ENCODE data around the gene SHROOM3.

SHROOM3 gene

GRCh38 chr4:76489686-76490161, 54.7 kb downstream of the SHROOM3 start:
- in situ Hi-C loops (cut with MboI; ENCODE audit: low sequenced_read_pairs), result no loop called here

- in situ Hi-C loops (cut with MboI; ENCODE audit: low sequenced_read_pairs), result no loop called here
Measured at GRCh38 chr4:76492055-76492454, 57.0 kb downstream of the SHROOM3 start.

- in situ Hi-C loops (cut with MboI; ENCODE audit: low sequenced_read_pairs), result no loop called here
Measured at GRCh38 chr4:76494243-76494642, 59.2 kb downstream of the SHROOM3 start.

DNA sequence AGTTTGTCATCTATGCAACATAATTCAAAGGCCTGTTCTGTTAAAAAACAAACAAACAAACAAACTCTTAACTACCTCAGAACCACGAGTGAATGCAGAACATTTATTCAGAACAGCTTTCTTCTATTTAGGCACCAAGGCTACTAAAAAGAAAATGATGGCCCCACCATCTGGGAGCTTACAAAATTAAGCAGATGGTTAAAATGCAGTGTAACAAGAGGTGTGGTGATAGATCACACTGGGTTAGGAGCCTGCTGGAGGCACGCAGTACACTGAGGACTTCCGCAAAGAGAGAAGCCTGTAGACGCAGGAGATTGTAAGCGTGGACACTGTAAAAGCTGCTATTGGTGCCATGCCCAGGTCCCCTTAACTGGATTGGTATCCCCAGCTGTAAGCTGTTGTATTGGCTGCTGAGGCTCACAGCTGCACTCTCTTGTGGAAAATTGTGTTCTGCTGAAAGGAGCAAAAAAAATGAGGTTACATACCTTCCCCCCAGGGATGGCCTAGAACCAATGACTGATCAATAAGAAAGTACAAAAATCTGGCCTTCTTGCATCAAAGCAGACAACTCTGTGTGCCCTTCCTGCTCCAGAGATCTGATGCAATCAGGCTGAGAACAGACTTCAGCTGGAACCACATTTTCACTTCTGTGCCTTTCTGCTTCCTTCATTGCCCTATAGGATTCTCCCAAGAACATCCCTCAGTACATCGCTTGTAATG, 60.0 kb downstream of the SHROOM3 start:
- in situ Hi-C loops (cut with MboI; ENCODE audit: low sequenced_read_pairs), result no loop called here

DNA sequence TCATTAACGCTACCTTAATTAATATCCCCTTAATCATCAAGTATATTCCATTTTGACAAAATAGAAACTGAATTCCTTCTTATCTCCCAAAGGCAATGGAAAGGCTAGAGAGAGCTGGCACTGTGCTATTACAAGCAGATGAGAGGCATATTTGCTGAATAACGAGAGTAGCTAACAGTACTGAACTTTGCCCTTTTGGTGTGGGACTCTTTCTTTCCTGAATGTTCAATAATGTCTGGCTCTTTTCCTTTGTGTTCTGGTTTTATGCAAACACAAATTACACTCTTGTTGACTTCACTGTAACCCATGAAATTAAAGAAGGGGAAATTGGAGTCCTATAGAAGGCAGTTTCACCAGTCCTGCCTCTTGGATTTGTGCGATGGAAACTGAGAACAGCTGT, 63.5 kb downstream of the SHROOM3 start:
- in situ Hi-C loops (cut with MboI; ENCODE audit: low sequenced_read_pairs), result no loop called here

GRCh38 chr4:76499461-76499860, 64.4 kb downstream of the SHROOM3 start:
- in situ Hi-C loops (cut with MboI; ENCODE audit: low sequenced_read_pairs), result no loop called here

- in situ Hi-C loops (cut with MboI; ENCODE audit: low sequenced_read_pairs), result no loop called here
Measured at GRCh38 chr4:76502886-76503285, 67.9 kb downstream of the SHROOM3 start.

GRCh38 chr4:76504613-76505465, 69.8 kb downstream of the SHROOM3 start:
- in situ Hi-C loops (cut with MboI; ENCODE audit: low sequenced_read_pairs), result no loop called here

DNA sequence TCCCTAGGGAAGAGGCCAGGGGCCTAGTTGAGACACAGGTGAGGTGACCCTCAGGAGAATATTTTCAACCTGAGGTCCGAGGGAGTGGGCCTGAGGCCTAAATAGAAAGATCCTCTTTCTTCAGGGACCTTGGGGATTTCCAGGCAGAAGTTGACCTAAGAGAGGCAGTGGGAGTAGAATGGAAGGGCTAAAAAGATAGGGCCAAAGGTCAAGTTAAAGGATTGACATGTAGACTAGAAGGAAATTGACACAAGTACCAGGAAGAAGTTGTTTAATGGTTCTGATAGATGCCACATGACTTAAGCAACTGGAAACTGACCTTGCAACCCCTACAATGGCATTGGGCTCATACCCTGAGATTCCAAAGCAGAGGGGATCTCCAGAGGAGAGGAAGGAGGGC, 76.9 kb downstream of the SHROOM3 start:
- in situ Hi-C loops (cut with MboI; ENCODE audit: low sequenced_read_pairs), result no loop called here

- in situ Hi-C loops (cut with MboI; ENCODE audit: low sequenced_read_pairs), result no loop called here
Measured at GRCh38 chr4:76513482-76513881, 78.5 kb downstream of the SHROOM3 start.

- in situ Hi-C loops (cut with MboI; ENCODE audit: low sequenced_read_pairs), result no loop called here
Measured at GRCh38 chr4:76514087-76514486, 79.1 kb downstream of the SHROOM3 start.

GRCh38 chr4:76515975-76516843, 81.2 kb downstream of the SHROOM3 start:
- in situ Hi-C loops (cut with MboI; ENCODE audit: low sequenced_read_pairs), result no loop called here

DNA sequence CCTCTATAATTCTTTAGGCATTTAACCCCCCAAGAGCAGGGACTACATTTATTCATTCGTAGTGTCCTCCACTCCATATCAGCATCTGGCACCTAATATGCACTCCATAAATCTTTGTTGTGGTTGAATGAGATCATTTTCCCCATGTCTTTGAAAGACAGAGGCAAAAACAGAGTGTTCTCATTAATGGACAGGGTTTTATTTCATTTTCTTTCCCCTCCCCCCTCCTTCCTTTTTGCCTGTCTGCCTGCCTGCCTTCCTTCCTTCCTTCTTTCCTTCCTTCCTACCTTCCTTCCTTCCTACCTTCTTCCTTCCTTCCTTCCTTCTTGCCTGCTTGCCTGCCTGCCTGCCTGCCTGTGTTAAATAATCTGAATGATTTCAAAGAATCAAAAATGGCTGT, 83.2 kb downstream of the SHROOM3 start:
- in situ Hi-C loops (cut with MboI; ENCODE audit: low sequenced_read_pairs), result no loop called here

- in situ Hi-C loops (cut with MboI; ENCODE audit: low sequenced_read_pairs), result no loop called here
Measured at GRCh38 chr4:76523593-76523992, 88.6 kb downstream of the SHROOM3 start.

- in situ Hi-C loops (cut with MboI; ENCODE audit: low sequenced_read_pairs), result no loop called here
Measured at GRCh38 chr4:76525751-76526150, 90.7 kb downstream of the SHROOM3 start.

DNA sequence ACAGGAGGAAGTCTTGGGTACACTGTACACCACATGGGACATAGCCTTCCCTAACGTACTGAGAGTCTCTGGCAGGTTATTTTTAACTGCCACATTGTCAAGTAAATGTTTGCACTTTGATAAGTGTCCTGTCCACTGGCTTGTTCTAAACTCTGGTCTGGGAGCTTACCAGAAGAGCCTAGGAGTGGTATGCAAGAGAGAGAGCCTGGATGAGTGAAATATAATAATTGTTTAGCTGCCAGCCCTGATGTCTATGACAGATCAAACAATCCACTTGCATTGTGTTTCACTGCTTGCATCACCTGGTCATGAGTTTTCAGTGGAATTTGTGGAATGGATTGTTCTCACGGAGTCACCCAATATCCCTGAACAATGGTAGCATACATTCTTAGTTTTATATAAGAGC, 91.6 kb downstream of the SHROOM3 start:
- in situ Hi-C loops (cut with MboI; ENCODE audit: low sequenced_read_pairs), result no loop called here

DNA sequence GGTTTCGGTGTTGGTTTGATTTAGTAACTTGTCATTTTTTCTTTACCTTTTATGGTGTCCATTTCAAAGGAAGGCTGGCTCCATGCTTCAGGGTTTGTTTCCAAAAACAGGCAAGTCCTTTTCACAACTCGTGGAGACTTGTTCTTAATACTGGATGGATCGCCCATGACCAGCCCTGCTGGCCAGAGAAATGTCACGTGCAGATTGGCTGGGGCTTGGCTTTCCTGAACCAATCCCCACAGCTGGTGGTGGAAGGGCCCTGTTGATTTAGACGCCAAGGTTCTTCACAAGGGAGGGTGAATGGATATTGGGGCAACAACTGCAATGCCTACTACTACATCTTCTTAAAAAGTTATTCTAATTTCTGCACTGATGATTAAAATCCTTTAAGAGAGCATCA, 92.6 kb downstream of the SHROOM3 start:
- in situ Hi-C loops (cut with MboI; ENCODE audit: low sequenced_read_pairs), result no loop called here

- in situ Hi-C loops (cut with MboI; ENCODE audit: low sequenced_read_pairs), result no loop called here
Measured at GRCh38 chr4:76531597-76531996, 96.6 kb downstream of the SHROOM3 start.

DNA sequence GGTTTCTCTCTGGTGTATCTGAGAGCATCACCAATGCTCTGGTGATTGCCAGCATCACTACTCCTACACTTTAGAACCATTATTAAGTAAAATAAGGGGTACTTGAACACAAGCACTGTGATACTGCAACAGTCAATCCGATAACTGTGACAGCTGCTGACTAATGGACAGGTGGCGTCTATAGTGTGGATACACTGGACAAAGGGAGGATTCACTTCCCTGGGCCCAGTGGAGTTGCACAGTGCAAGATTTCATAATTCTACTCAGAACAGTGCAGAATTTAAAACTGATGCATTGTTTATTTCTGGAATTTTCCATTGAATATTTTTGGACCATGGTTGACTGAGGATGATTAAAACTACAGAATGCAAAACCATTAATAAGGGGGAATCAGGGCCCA, 97.8 kb downstream of the SHROOM3 start:
- in situ Hi-C loops (cut with MboI; ENCODE audit: low sequenced_read_pairs), result no loop called here

- in situ Hi-C loops (cut with MboI; ENCODE audit: low sequenced_read_pairs), result no loop called here
Measured at GRCh38 chr4:76533314-76533713, 98.3 kb downstream of the SHROOM3 start.

Data from HL-60/S4 treated with retinoic acid at 250 ng/mL for 4 days and 3 days (cell line).